ENCODE measurements around the gene MAP3K3.

MAP3K3 gene

GRCh38 chr17:63697341-63698286 is 75.4 kb downstream of the MAP3K3 start:
- peak; percentile 67 to 80 for DNase-seq

GRCh38 chr17:63698381-63698885 is 76.2 kb downstream of the MAP3K3 start:
- TF ChIP-seq GATA1 (IDR thresholded peaks at IDR 0.05; ENCODE audit: low read depth, low read length): no peak
- no peak for TF ChIP-seq POLR2A (IDR thresholded peaks at IDR 0.05; ENCODE audit: low read length)
- peak in 1 of 2 experiments; percentile 31 for DNase-seq

More at GRCh38 chr17:63697341-63698286, 75.4 kb downstream of the MAP3K3 start:
- no peak for TF ChIP-seq POLR2A (IDR thresholded peaks at IDR 0.05; ENCODE audit: low read length)
- no peak for TF ChIP-seq GATA1 (IDR thresholded peaks at IDR 0.05; ENCODE audit: low read depth, low read length)

GRCh38 chr17:63698886-63699637 is 76.8 kb downstream of the MAP3K3 start:
- peak in 1 of 2 experiments; percentile 35 for DNase-seq
- no peak for TF ChIP-seq POLR2A (IDR thresholded peaks at IDR 0.05; ENCODE audit: low read length)
- TF ChIP-seq GATA1 (IDR thresholded peaks at IDR 0.05; ENCODE audit: low read depth, low read length): no peak

GRCh38 chr17:63699638-63700527 is 77.7 kb downstream of the MAP3K3 start, which contains the start of gene LIMD2:
TSS of gene LIMD2 (minus strand) at chr17:63700125. CDS start at chr17:63699298, 827 bp downstream.
- TF ChIP-seq GATA1 (IDR thresholded peaks at IDR 0.05; ENCODE audit: low read depth, low read length) (no peak), POLR2A (IDR thresholded peaks at IDR 0.05; ENCODE audit: low read length) (no peak)
- peak; percentile 61 to 68 for DNase-seq

GRCh38 chr17:63700528-63701455 is 78.6 kb downstream of the MAP3K3 start:
- TF ChIP-seq GATA1 (IDR thresholded peaks at IDR 0.05; ENCODE audit: low read depth, low read length): no peak
- TF ChIP-seq POLR2A (IDR thresholded peaks at IDR 0.05; ENCODE audit: low read length): no peak
- peak; percentile 42 to 48 for DNase-seq

GRCh38 chr17:63701456-63701820 is 79.2 kb downstream of the MAP3K3 start:
- TF ChIP-seq POLR2A (IDR thresholded peaks at IDR 0.05; ENCODE audit: low read length): no peak
- TF ChIP-seq GATA1 (IDR thresholded peaks at IDR 0.05; ENCODE audit: low read depth, low read length): no peak
- DNase-seq: no peak

- TF ChIP-seq GATA1 (IDR thresholded peaks at IDR 0.05; ENCODE audit: low read depth, low read length) (no peak), POLR2A (IDR thresholded peaks at IDR 0.05; ENCODE audit: low read length) (no peak)
- DNase-seq: peak in 1 of 2 experiments; percentile 15
These were observed 79.9 kb downstream of the MAP3K3 start for GRCh38 chr17:63701868-63702720.

- TF ChIP-seq GATA1 (IDR thresholded peaks at IDR 0.05; ENCODE audit: low read depth, low read length) (no peak), POLR2A (IDR thresholded peaks at IDR 0.05; ENCODE audit: low read length) (no peak)
- no peak for DNase-seq
These were observed 80.5 kb downstream of the MAP3K3 start for GRCh38 chr17:63702721-63703015.

- DNase-seq: no peak
- TF ChIP-seq POLR2A (IDR thresholded peaks at IDR 0.05; ENCODE audit: low read length): no peak
- no peak for TF ChIP-seq GATA1 (IDR thresholded peaks at IDR 0.05; ENCODE audit: low read depth, low read length)
These were observed 80.8 kb downstream of the MAP3K3 start for GRCh38 chr17:63703029-63703428.

GRCh38 chr17:63703556-63704258 is 81.5 kb downstream of the MAP3K3 start:
- TF ChIP-seq POLR2A (IDR thresholded peaks at IDR 0.05; ENCODE audit: low read length) (no peak), GATA1 (IDR thresholded peaks at IDR 0.05; ENCODE audit: low read depth, low read length) (no peak)
- DNase-seq: no peak

- no peak for DNase-seq
- TF ChIP-seq POLR2A (IDR thresholded peaks at IDR 0.05; ENCODE audit: low read length): no peak
- no peak for TF ChIP-seq GATA1 (IDR thresholded peaks at IDR 0.05; ENCODE audit: low read depth, low read length)
These were observed 82.0 kb downstream of the MAP3K3 start for GRCh38 chr17:63704259-63704576.
